ENCODE results near the gene ARID1B. TPM values are rescaled to one million over a fixed set of nuclear protein-coding genes. Genes with fewer than 3 reads are reported as not detected.
A peak's percentile ranks its signal among the peaks of the same experiment; 100 is the strongest.

ARID1B gene
- total and polyA plus RNA-seq, 9 of the 15 experiments (the other 6 are each of a cell fraction or from before 2014, with no cell fraction given): 12.5 to 50.5 (median 25.8) TPM

- TF ChIP-seq NEUROD1 (IDR thresholded peaks at IDR 0.05; ENCODE audit: borderline replicate concordance, low read depth, low read length, partially characterized antibody) (no peak), JUND (IDR thresholded peaks at IDR 0.05; ENCODE audit: borderline replicate concordance, low read depth, low read length) (peak; percentile 23; the same call in 1 of the 2 replicates), JUND (tag; IDR thresholded peaks at IDR 0.05; ENCODE audit: borderline replicate concordance, low read depth, low read length) (no peak), XRCC5 (IDR thresholded peaks at IDR 0.05; ENCODE audit: low read depth, low read length) (no peak), PHTF2 (CRISPR knock-in tag; IDR thresholded peaks at IDR 0.05) (no peak), TAF15 (IDR thresholded peaks at IDR 0.05; ENCODE audit: low read depth, low read length) (no peak), ELF4 (CRISPR knock-in tag; IDR thresholded peaks at IDR 0.05) (no peak), NR2F6 (CRISPR knock-in tag; IDR thresholded peaks at IDR 0.05) (no peak), ZNF592 (IDR thresholded peaks at IDR 0.05) (peak; percentile 60; the same call in 1 of the 2 replicates), MAX (CRISPR knock-in tag; IDR thresholded peaks at IDR 0.05) (no peak), ZBTB34 (CRISPR knock-in tag; IDR thresholded peaks at IDR 0.05) (no peak), SNIP1 (IDR thresholded peaks at IDR 0.05; ENCODE audit: low read depth) (no peak), FOSL1 (tag; conservative IDR thresholded peaks at IDR 0.05) (no peak), TBP (optimal IDR thresholded peaks at IDR 0.05; ENCODE audit: low read depth, low read length) (no peak)
- TF ChIP-seq, protein P1, sequence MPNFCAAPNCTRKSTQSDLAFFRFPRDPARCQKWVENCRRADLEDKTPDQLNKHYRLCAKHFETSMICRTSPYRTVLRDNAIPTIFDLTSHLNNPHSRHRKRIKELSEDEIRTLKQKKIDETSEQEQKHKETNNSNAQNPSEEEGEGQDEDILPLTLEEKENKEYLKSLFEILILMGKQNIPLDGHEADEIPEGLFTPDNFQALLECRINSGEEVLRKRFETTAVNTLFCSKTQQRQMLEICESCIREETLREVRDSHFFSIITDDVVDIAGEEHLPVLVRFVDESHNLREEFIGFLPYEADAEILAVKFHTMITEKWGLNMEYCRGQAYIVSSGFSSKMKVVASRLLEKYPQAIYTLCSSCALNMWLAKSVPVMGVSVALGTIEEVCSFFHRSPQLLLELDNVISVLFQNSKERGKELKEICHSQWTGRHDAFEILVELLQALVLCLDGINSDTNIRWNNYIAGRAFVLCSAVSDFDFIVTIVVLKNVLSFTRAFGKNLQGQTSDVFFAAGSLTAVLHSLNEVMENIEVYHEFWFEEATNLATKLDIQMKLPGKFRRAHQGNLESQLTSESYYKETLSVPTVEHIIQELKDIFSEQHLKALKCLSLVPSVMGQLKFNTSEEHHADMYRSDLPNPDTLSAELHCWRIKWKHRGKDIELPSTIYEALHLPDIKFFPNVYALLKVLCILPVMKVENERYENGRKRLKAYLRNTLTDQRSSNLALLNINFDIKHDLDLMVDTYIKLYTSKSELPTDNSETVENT (CRISPR knock-in tag; IDR thresholded peaks at IDR 0.05): no peak
- TF ChIP-seq, protein P2, sequence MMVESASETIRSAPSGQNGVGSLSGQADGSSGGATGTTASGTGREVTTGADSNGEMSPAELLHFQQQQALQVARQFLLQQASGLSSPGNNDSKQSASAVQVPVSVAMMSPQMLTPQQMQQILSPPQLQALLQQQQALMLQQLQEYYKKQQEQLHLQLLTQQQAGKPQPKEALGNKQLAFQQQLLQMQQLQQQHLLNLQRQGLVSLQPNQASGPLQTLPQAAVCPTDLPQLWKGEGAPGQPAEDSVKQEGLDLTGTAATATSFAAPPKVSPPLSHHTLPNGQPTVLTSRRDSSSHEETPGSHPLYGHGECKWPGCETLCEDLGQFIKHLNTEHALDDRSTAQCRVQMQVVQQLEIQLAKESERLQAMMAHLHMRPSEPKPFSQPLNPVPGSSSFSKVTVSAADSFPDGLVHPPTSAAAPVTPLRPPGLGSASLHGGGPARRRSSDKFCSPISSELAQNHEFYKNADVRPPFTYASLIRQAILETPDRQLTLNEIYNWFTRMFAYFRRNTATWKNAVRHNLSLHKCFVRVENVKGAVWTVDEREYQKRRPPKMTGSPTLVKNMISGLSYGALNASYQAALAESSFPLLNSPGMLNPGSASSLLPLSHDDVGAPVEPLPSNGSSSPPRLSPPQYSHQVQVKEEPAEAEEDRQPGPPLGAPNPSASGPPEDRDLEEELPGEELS (CRISPR knock-in tag; IDR thresholded peaks at IDR 0.05; ENCODE audit: borderline replicate concordance): no peak
Measured at GRCh38 chr6:156854466-156855161, 77.4 kb downstream of the ARID1B start (continued).
